IMR-90 (cell line): ENCODE results near the gene ADAMTSL2. TPM values are rescaled to one million over a fixed set of nuclear protein-coding genes. Genes with fewer than 3 reads are reported as not detected.

Experiments used
- ATAC-seq: fragments of 200-7000 bp; cut with Tn5 transposase; 2 replicates; pipeline ENCODE4 v1.9.1; 2020; ENCODE audit warnings: low read depth, mild to moderate bottlenecking, moderate library complexity
- BruUV-seq: library from RNA; stranded (reverse); fragments of 400-500 nt; replicated peaks from 2 replicates; lab custom pipeline; 2021; lab: Mats Ljungman, UMichigan
- CTCF ChIA-PET: fragments of 300-600 bp; formaldehyde crosslinking; extraction: SDS; loops from one replicate; lab custom pipeline; 2021; ENCODE audit warnings: antibody characterized with exemption; lab: Yijun Ruan, JAX
- POLR2A ChIA-PET: fragments of 300-600 bp; sonication (Branson Sonifier 250); formaldehyde crosslinking; loops from one replicate; lab custom pipeline; 2022; ENCODE audit warnings: antibody characterized with exemption; ENCODE audit not compliant: unreplicated experiment; lab: Charles Lee
- DNase-seq: peaks from one replicate; pipeline ENCODE4 v3.0.0; 2013
- H2AFZ ChIP-seq: replicated peaks from 2 replicates; pipeline ENCODE3; 2013; ENCODE audit warnings: low read length, mild to moderate bottlenecking; ENCODE audit not compliant: poor library complexity
- H2AK5ac ChIP-seq: 2 replicates; pipeline ENCODE4 v1.6.1; 2013; ENCODE audit warnings: low read depth, low read length, inconsistent platforms
- H2AK9ac ChIP-seq: replicated peaks from 2 replicates; pipeline ENCODE3; 2013; ENCODE audit warnings: mild to moderate bottlenecking, low read depth, low read length, moderate library complexity; ENCODE audit not compliant: poor library complexity
- H2BK120ac ChIP-seq: 2 replicates; pipeline ENCODE4 v1.6.1; 2013; ENCODE audit warnings: low read depth, low read length, inconsistent platforms
- H2BK15ac ChIP-seq: 3 replicates; pipeline ENCODE4 v1.6.1; 2013; ENCODE audit warnings: low read depth, low read length, inconsistent platforms
- H2BK20ac ChIP-seq: 2 replicates; pipeline ENCODE4 v1.6.1; 2013; ENCODE audit warnings: low read depth, mild to moderate bottlenecking, inconsistent platforms, low read length, moderate library complexity
- H2BK5ac ChIP-seq: 2 replicates; pipeline ENCODE4 v1.6.1; 2013; ENCODE audit warnings: mild to moderate bottlenecking, low read depth, low read length, inconsistent platforms; ENCODE audit not compliant: poor library complexity, severe bottlenecking
- H3K14ac ChIP-seq: replicated peaks from 2 replicates; pipeline ENCODE4 v1.6.1; 2013; ENCODE audit warnings: low read depth, low read length, inconsistent platforms
- H3K18ac ChIP-seq: 2 replicates; pipeline ENCODE4 v1.6.1; 2013; ENCODE audit warnings: low read depth, low read length, control low read depth
- H3K23ac ChIP-seq: 2 replicates; pipeline ENCODE4 v1.6.1; 2013; ENCODE audit warnings: low read depth, low read length, inconsistent platforms
- H3K27ac ChIP-seq: 2 replicates; pipeline ENCODE4 v1.5.1; 2013; ENCODE audit warnings: mild to moderate bottlenecking, control low read depth, low read length; ENCODE audit not compliant: insufficient read depth
- H3K27me3 ChIP-seq: 2 replicates; pipeline ENCODE4 v1.6.1; 2013; ENCODE audit warnings: low read length; ENCODE audit not compliant: control insufficient read depth, insufficient read depth
- H3K36me3 ChIP-seq: 2 replicates; pipeline ENCODE4 v1.6.1; 2013; ENCODE audit warnings: low read length, mixed read lengths; ENCODE audit not compliant: control insufficient read depth, insufficient read depth
- H3K4ac ChIP-seq: 2 replicates; pipeline ENCODE4 v1.6.1; 2013; ENCODE audit warnings: low read depth, low read length, inconsistent platforms
- H3K4me1 ChIP-seq: 2 replicates; pipeline ENCODE4 v1.6.1; 2013; ENCODE audit warnings: low read length, mixed read lengths; ENCODE audit not compliant: control insufficient read depth, insufficient read depth
- H3K4me2 ChIP-seq: 2 replicates; pipeline ENCODE4 v1.6.1; 2013; ENCODE audit warnings: low read depth, mild to moderate bottlenecking, control low read depth, low read length, moderate library complexity
- H3K4me3 ChIP-seq: 2 replicates; pipeline ENCODE4 v1.5.1; 2013; ENCODE audit warnings: low read depth, mild to moderate bottlenecking, control low read depth, low read length, moderate library complexity; ENCODE audit not compliant: insufficient read depth
- H3K56ac ChIP-seq: 2 replicates; pipeline ENCODE4 v1.6.1; 2013; ENCODE audit warnings: low read length, inconsistent platforms; ENCODE audit not compliant: insufficient read depth; ENCODE audit errors: extremely low read depth
- H3K79me1 ChIP-seq, 2 experiments: 2 replicates each; pipeline ENCODE4 v1.6.1; 2013; ENCODE audit warnings: low read length in 2 of 2, inconsistent platforms in 1 of 2, low read depth in 1 of 2
- H3K9ac ChIP-seq: 2 replicates; pipeline ENCODE4 v1.6.1; 2013; ENCODE audit warnings: low read depth, low read length, control low read depth
- H3K9me1 ChIP-seq: 2 replicates; pipeline ENCODE4 v1.6.1; 2013; ENCODE audit warnings: low read length, inconsistent platforms; ENCODE audit not compliant: insufficient read depth
- H3K9me3 ChIP-seq: 2 replicates; pipeline ENCODE4 v1.6.1; 2013; ENCODE audit warnings: low read length; ENCODE audit not compliant: control insufficient read depth, insufficient read depth
- H4K20me1 ChIP-seq: 2 replicates; pipeline ENCODE4 v1.6.1; 2013; ENCODE audit warnings: low read length, inconsistent platforms; ENCODE audit not compliant: insufficient read depth
- H4K5ac ChIP-seq: 2 replicates; pipeline ENCODE4 v1.6.1; 2013; ENCODE audit warnings: mild to moderate bottlenecking, low read depth, low read length, control low read depth
- H4K8ac ChIP-seq, 2 experiments: 2 replicates each; pipeline ENCODE4 v1.6.1; 2013; ENCODE audit warnings: low read depth in 2 of 2, low read length in 2 of 2, control low read depth in 1 of 2, inconsistent platforms in 1 of 2
- H4K91ac ChIP-seq: 2 replicates; pipeline ENCODE4 v1.6.1; 2013; ENCODE audit warnings: low read depth, low read length, inconsistent platforms; ENCODE audit not compliant: insufficient read depth
- BHLHE40 ChIP-seq: fragments of 150-350 bp; IDR thresholded peaks from 2 replicates; pipeline ENCODE4 v1.6.1; 2016; ENCODE audit warnings: mild to moderate bottlenecking, low read depth, low read length
- CEBPB ChIP-seq: IDR thresholded peaks from 2 replicates; pipeline ENCODE4 v1.6.1; 2012; ENCODE audit warnings: low read depth, low read length, improper control_type of control experiment
- CHD1 ChIP-seq: IDR thresholded peaks from 2 replicates; pipeline ENCODE4 v1.6.1; 2012; ENCODE audit warnings: low read depth, low read length, improper control_type of control experiment
- FOS ChIP-seq: fragments of 150-350 bp; IDR thresholded peaks from 2 replicates; pipeline ENCODE4 v1.6.1; 2016; ENCODE audit warnings: low read depth, low read length
- MAFK ChIP-seq: IDR thresholded peaks from 2 replicates; pipeline ENCODE4 v1.6.1; 2012; ENCODE audit warnings: low read depth, low read length, improper control_type of control experiment
- MAZ ChIP-seq: IDR thresholded peaks from 2 replicates; pipeline ENCODE4 v1.6.1; 2012; ENCODE audit warnings: low read depth, mild to moderate bottlenecking, low read length, improper control_type of control experiment, moderate library complexity, borderline replicate concordance
- MXI1 ChIP-seq: IDR thresholded peaks from 2 replicates; pipeline ENCODE4 v1.6.1; 2012; ENCODE audit warnings: low read depth, mild to moderate bottlenecking, low read length, moderate library complexity, borderline replicate concordance
- NFE2L2 ChIP-seq: fragments of 150-350 bp; IDR thresholded peaks from 2 replicates; pipeline ENCODE4 v1.6.1; 2016; ENCODE audit warnings: low read depth, mild to moderate bottlenecking, low read length
- POLR2A ChIP-seq: IDR thresholded peaks from 2 replicates; pipeline ENCODE4 v1.6.1; 2012; ENCODE audit warnings: mild to moderate bottlenecking, low read depth, low read length
- RAD21 ChIP-seq: IDR thresholded peaks from 2 replicates; pipeline ENCODE4 v1.6.1; 2012; ENCODE audit warnings: low read length, improper control_type of control experiment
- RCOR1 ChIP-seq: IDR thresholded peaks from 2 replicates; pipeline ENCODE4 v1.6.1; 2012; ENCODE audit warnings: mild to moderate bottlenecking, low read length, improper control_type of control experiment; ENCODE audit not compliant: insufficient replicate concordance
- RFX5 ChIP-seq: IDR thresholded peaks from 2 replicates; pipeline ENCODE4 v1.8.0; 2012; ENCODE audit warnings: low read depth, mild to moderate bottlenecking, low read length, moderate library complexity
- SMC3 ChIP-seq: fragments of 150-350 bp; IDR thresholded peaks from 2 replicates; pipeline ENCODE4 v1.6.1; 2016; ENCODE audit warnings: low read depth, mild to moderate bottlenecking, antibody characterized with exemption, low read length, moderate library complexity
- WGBS, 2 experiments: methylation state at CpG; one replicate each; pipeline versions ENCODE4 v1.1.5 to v1.1.7; 2013; ENCODE audit warnings: missing lambda C conversion rate in 2 of 2; ENCODE audit not compliant: insufficient read length in 1 of 2; ENCODE audit errors: extremely low coverage in 2 of 2; 5-methylcytosine and 5-hydroxymethylcytosine counted together
- dilution Hi-C: fragments of 300-500 bp; cut with HindIII; formaldehyde crosslinking; loops from one replicate; pipeline ENCODE4 v1.14.3; 2018; ENCODE audit warnings: low sequenced_read_pairs; ENCODE audit not compliant: unreplicated experiment
- in situ Hi-C: fragments of 300-500 bp; cut with MboI; formaldehyde crosslinking; loops from 3 replicates; pipeline ENCODE4 v1.14.3; 2019; ENCODE audit warnings: low sequenced_read_pairs, inconsistent platforms, mixed read lengths
- intact Hi-C: fragments of 100-400 bp; cut with micrococcal nuclease; formaldehyde crosslinking; loops from 2 replicates; pipeline ENCODE4 v1.10.0; 2022
- polyA plus RNA-seq, 3 experiments: library from polyadenylated mRNA; depleted of rRNA; stranded (reverse); fragments of >200 nt; gene quantifications; 2 replicates each; pipeline ENCODE4 v1.2.3, GENCODE V29; 2012; ENCODE audit warnings: low replicate concordance in 1 of 3
- total RNA-seq: library from RNA; depleted of rRNA; stranded (reverse); fragments of >200 nt; gene quantifications from 2 replicates; pipeline ENCODE4 v1.2.3, GENCODE V29; 2012
- TF ChIP-seq, protein P1 (sequence below): fragments of 150-350 bp; IDR thresholded peaks from 2 replicates; pipeline ENCODE4 v1.6.1; 2016; ENCODE audit warnings: low read depth, mild to moderate bottlenecking, low read length, moderate library complexity, borderline replicate concordance
- TF ChIP-seq, protein P2 (sequence below): fragments of 150-350 bp; IDR thresholded peaks from 2 replicates; pipeline ENCODE4 v1.6.1; 2017; ENCODE audit warnings: mild to moderate bottlenecking, antibody characterized with exemption, low read length, low read depth
- TF ChIP-seq, protein P3 (sequence below): conservative IDR thresholded peaks from 2 replicates; pipeline ENCODE4 v1.5.1; 2012; ENCODE audit warnings: mild to moderate bottlenecking, low read depth, low read length, improper control_type of control experiment

The ADAMTSL2 gene
- total and polyA plus RNA-seq, 2 of the 4 experiments (the other 2 are of a cell fraction), result not detected

- H4K8ac ChIP-seq, result no peak overlapping the region
- no peaks in the 10 kb centered on the region for H3K9me1 ChIP-seq
- H4K5ac ChIP-seq, result no peak overlapping the region
- H3K4me3 ChIP-seq, result no peak overlapping the region
- no peak overlapping the region for H3K56ac ChIP-seq
- H3K27me3 ChIP-seq, result peaks cover 80% of the 10 kb centered on the region
- H2BK15ac ChIP-seq, result no peak overlapping the region
- intact Hi-C loops, result no loop called here
- POLR2A ChIA-PET, result no interaction called here
- BruUV-seq, result no TSS peak
- no peak overlapping the region for H3K14ac ChIP-seq
- H3K79me1 ChIP-seq, result no peaks in the 10 kb centered on the region
- ATAC-seq, result no peak
- no peak overlapping the region for H2AFZ ChIP-seq
- H3K9me3 ChIP-seq, result no peaks in the 10 kb centered on the region
- no peak overlapping the region for H2AK5ac ChIP-seq
- H3K4ac ChIP-seq, result no peak overlapping the region
- in situ Hi-C loops, result no loop called here
- H2BK5ac ChIP-seq, result no peak overlapping the region
- CTCF ChIA-PET, result no interaction called here
- dilution Hi-C loops, result no loop called here
- no peak overlapping the region for H2AK9ac ChIP-seq
- H3K4me2 ChIP-seq, result no peak overlapping the region
- H4K91ac ChIP-seq, result no peak overlapping the region
- H3K36me3 ChIP-seq, result no peaks in the 10 kb centered on the region
- H4K20me1 ChIP-seq, result no peaks in the 10 kb centered on the region
- H3K23ac ChIP-seq, result no peak overlapping the region
- H3K4me1 ChIP-seq, result peaks cover 2% of the 10 kb centered on the region; the same call in 1 of the 2 replicates
- no peak for DNase-seq
- H3K27ac ChIP-seq, result no peak overlapping the region
- H3K9ac ChIP-seq, result no peak overlapping the region
- H2BK120ac ChIP-seq, result no peak overlapping the region
- no peak overlapping the region for H3K18ac ChIP-seq
- no peak for TF ChIP-seq RAD21
- no peak for TF ChIP-seq FOS
- TF ChIP-seq MXI1, result no peak
- no peak for TF ChIP-seq BHLHE40
- TF ChIP-seq, protein P1, sequence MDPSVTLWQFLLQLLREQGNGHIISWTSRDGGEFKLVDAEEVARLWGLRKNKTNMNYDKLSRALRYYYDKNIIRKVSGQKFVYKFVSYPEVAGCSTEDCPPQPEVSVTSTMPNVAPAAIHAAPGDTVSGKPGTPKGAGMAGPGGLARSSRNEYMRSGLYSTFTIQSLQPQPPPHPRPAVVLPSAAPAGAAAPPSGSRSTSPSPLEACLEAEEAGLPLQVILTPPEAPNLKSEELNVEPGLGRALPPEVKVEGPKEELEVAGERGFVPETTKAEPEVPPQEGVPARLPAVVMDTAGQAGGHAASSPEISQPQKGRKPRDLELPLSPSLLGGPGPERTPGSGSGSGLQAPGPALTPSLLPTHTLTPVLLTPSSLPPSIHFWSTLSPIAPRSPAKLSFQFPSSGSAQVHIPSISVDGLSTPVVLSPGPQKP, result no peak
- no peak for TF ChIP-seq NFE2L2
- no peak for TF ChIP-seq POLR2A
- TF ChIP-seq RFX5, result no peak
- TF ChIP-seq CEBPB, result no peak
- TF ChIP-seq MAZ, result no peak
- no peak for TF ChIP-seq CHD1
- TF ChIP-seq SMC3, result no peak
- TF ChIP-seq MAFK, result no peak
- TF ChIP-seq, protein P2, sequence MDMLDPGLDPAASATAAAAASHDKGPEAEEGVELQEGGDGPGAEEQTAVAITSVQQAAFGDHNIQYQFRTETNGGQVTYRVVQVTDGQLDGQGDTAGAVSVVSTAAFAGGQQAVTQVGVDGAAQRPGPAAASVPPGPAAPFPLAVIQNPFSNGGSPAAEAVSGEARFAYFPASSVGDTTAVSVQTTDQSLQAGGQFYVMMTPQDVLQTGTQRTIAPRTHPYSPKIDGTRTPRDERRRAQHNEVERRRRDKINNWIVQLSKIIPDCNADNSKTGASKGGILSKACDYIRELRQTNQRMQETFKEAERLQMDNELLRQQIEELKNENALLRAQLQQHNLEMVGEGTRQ, result no peak
- TF ChIP-seq, protein P3, sequence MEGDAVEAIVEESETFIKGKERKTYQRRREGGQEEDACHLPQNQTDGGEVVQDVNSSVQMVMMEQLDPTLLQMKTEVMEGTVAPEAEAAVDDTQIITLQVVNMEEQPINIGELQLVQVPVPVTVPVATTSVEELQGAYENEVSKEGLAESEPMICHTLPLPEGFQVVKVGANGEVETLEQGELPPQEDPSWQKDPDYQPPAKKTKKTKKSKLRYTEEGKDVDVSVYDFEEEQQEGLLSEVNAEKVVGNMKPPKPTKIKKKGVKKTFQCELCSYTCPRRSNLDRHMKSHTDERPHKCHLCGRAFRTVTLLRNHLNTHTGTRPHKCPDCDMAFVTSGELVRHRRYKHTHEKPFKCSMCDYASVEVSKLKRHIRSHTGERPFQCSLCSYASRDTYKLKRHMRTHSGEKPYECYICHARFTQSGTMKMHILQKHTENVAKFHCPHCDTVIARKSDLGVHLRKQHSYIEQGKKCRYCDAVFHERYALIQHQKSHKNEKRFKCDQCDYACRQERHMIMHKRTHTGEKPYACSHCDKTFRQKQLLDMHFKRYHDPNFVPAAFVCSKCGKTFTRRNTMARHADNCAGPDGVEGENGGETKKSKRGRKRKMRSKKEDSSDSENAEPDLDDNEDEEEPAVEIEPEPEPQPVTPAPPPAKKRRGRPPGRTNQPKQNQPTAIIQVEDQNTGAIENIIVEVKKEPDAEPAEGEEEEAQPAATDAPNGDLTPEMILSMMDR, result no peak
- TF ChIP-seq RCOR1, result no peak
- no peak overlapping the region for H2BK20ac ChIP-seq
- 81% methylated on average over 8 of the region's 8 CpGs; no CpG with 5 or more reads in 1 of the 2 experiments for WGBS, 2 experiments
Observed at GRCh38 chr9:133523106-133523505, 11.4 kb upstream of the ADAMTSL2 start.
